Measurements from ENCODE around the gene MYO18A. TPM values are rescaled to one million over a fixed set of nuclear protein-coding genes. Genes with fewer than 3 reads are reported as not detected.

Gene MYO18A
- total RNA-seq, 1 experiment from 2014 or later, result 37.2 TPM

GRCh38 chr17:29115961-29116803 is 64.0 kb downstream of the MYO18A start:
- 0 out of 4 replicates have a peak, but pooled peaks cover 0 to 2% of the 10 kb centered on the region in 2 experiments for H3K36me3 ChIP-seq (ENCODE audit: control insufficient read depth in 1 of 2, insufficient read depth in 2 of 2, low read length in 2 of 2)
- no peak overlapping the region for H3K4me2 ChIP-seq (ENCODE audit: low read length)
- H3K79me2 ChIP-seq (ENCODE audit: insufficient read depth, low read length), result no peaks in the 10 kb centered on the region
- RAD21 ChIA-PET (ENCODE audit: low non-redundant PET in 1 of 2, low total read pairs in 2 of 2, uncharacterized antibody in 2 of 2, unreplicated experiment in 2 of 2), result interaction anchor here (0.6 to 2.1 kb wide), 9 partner anchors 8 to 390 kb away, joined by 3 to 21 read pairs (median 4); partner anchors contain the start of gene TLCD1 (in 1 of the 2)
- H3K27me3 ChIP-seq (ENCODE audit: insufficient read depth, low read length), result no peaks in the 10 kb centered on the region
- H3K4me3 ChIP-seq (replicated peaks in 1 of 2; ENCODE audit: low read depth in 1 of 2, low read length in 2 of 2), result no peak overlapping the region
- intact Hi-C loops (cut with micrococcal nuclease), result loop anchor here (10.0 kb wide), 1 partner anchor 351 kb away; no protein-coding TSS in a partner anchor
- no peaks in the 10 kb centered on the region for H3K9me3 ChIP-seq (ENCODE audit: control insufficient read depth in 1 of 2, insufficient read depth in 1 of 2, low read depth in 1 of 2, low read length in 2 of 2)
- H2AFZ ChIP-seq (ENCODE audit: low read depth, low read length, poor library complexity, severe bottlenecking), result no peak overlapping the region
- CTCF ChIA-PET, result interaction anchor here (0.8 to 4.2 kb wide), 37 partner anchors 8 to 976 kb away, joined by 3 to 222 read pairs (median 4); partner anchors contain the start of genes FAM222B, MYO18A, NEK8 and NUFIP2
- no peaks in the 10 kb centered on the region for H3K9me2 ChIP-seq (ENCODE audit: insufficient read depth)
- no peak overlapping the region for H3K9ac ChIP-seq (ENCODE audit: low read length)
- DNase-seq (ENCODE audit: low read depth, low spot score), result peak; percentile 35
- TF ChIP-seq CEBPB (IDR thresholded peaks at IDR 0.05; ENCODE audit: low read depth) (no peak), TCF7L2 (IDR thresholded peaks at IDR 0.05; ENCODE audit: borderline replicate concordance, extremely low read depth, insufficient read depth, insufficient read length) (no peak), CBX3 (IDR thresholded peaks at IDR 0.05; ENCODE audit: low read depth) (no peak), JUND (IDR thresholded peaks at IDR 0.05) (no peak), POLR2A (IDR thresholded peaks at IDR 0.05; ENCODE audit: borderline replicate concordance, extremely low read depth, insufficient read depth, insufficient read length) (no peak), RAD21 (IDR thresholded peaks at IDR 0.05; ENCODE audit: low read depth) (peak; percentile 46; the same call in 1 of the 2 replicates), CTCF (IDR thresholded peaks at IDR 0.05 in 2 of 3, conservative IDR thresholded peaks at IDR 0.05 in 1 of 3; ENCODE audit: borderline replicate concordance in 1 of 3, insufficient read depth in 1 of 3, low read depth in 2 of 3, low read length in 2 of 3) (peak; percentile 19 to 64 (median 60); a peak in 5 of 6 replicates), SIN3A (IDR thresholded peaks at IDR 0.05; ENCODE audit: low read depth) (no peak), POLR2AphosphoS5 (IDR thresholded peaks at IDR 0.05; ENCODE audit: low read depth, low read length) (no peak), EZH2 (IDR thresholded peaks at IDR 0.05) (no peak), EZH2phosphoT487 (IDR thresholded peaks at IDR 0.05; ENCODE audit: borderline replicate concordance) (no peak)
- no peak overlapping the region for H3K27ac ChIP-seq (ENCODE audit: low read depth, low read length)
- no TSS peak for BruUV-seq (replicated peaks)
- peaks cover 0 to 8% of the 10 kb centered on the region in 2 experiments; a peak in 1 of 4 replicates for H3K4me1 ChIP-seq (ENCODE audit: control insufficient read depth in 1 of 2, insufficient read depth in 2 of 2, low read length in 2 of 2)
- no peaks in the 10 kb centered on the region; the same call in 1 of the 2 replicates for H4K20me1 ChIP-seq (ENCODE audit: insufficient read depth)
- POLR2A ChIA-PET, result interaction anchor here (0.6 to 2.6 kb wide), 4 partner anchors 150 to 392 kb away, joined by 3 to 10 read pairs (median 4); partner anchors contain the start of gene PHF12
- ATAC-seq, result peak; percentile 78

All from HCT116 (cell line).